Measurements from ENCODE around the gene LRCH4. TPM values are rescaled to one million over a fixed set of nuclear protein-coding genes. Genes with fewer than 3 reads are reported as not detected.

Gene LRCH4
- total and polyA plus RNA-seq, 2 of the 13 experiments (the other 11 are each of a cell fraction or from before 2014, with no cell fraction given), result 7.0 to 9.3 TPM

- TF ChIP-seq HNF1A (IDR thresholded peaks at IDR 0.05; ENCODE audit: low read depth), result peak; percentile 17; the same call in 1 of the 2 replicates
- 0 out of 2 replicates have a peak, but pooled peaks have one; percentile 21 for TF ChIP-seq HNF1A (CRISPR knock-in tag; IDR thresholded peaks at IDR 0.05; ENCODE audit: borderline replicate concordance)
- TF ChIP-seq ZNF607 (CRISPR knock-in tag; IDR thresholded peaks at IDR 0.05; ENCODE audit: borderline replicate concordance), result peak; percentile 66; the same call in 1 of the 2 replicates
- no peak for TF ChIP-seq GTF3A (CRISPR knock-in tag; conservative IDR thresholded peaks at IDR 0.05)
- TF ChIP-seq, protein P1, sequence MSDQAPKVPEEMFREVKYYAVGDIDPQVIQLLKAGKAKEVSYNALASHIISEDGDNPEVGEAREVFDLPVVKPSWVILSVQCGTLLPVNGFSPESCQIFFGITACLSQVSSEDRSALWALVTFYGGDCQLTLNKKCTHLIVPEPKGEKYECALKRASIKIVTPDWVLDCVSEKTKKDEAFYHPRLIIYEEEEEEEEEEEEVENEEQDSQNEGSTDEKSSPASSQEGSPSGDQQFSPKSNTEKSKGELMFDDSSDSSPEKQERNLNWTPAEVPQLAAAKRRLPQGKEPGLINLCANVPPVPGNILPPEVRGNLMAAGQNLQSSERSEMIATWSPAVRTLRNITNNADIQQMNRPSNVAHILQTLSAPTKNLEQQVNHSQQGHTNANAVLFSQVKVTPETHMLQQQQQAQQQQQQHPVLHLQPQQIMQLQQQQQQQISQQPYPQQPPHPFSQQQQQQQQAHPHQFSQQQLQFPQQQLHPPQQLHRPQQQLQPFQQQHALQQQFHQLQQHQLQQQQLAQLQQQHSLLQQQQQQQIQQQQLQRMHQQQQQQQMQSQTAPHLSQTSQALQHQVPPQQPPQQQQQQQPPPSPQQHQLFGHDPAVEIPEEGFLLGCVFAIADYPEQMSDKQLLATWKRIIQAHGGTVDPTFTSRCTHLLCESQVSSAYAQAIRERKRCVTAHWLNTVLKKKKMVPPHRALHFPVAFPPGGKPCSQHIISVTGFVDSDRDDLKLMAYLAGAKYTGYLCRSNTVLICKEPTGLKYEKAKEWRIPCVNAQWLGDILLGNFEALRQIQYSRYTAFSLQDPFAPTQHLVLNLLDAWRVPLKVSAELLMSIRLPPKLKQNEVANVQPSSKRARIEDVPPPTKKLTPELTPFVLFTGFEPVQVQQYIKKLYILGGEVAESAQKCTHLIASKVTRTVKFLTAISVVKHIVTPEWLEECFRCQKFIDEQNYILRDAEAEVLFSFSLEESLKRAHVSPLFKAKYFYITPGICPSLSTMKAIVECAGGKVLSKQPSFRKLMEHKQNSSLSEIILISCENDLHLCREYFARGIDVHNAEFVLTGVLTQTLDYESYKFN (CRISPR knock-in tag; conservative IDR thresholded peaks at IDR 0.05), result 0 out of 2 replicates have a peak, but pooled peaks have one; percentile 15
- TF ChIP-seq ARHGAP35 (CRISPR knock-in tag; IDR thresholded peaks at IDR 0.05; ENCODE audit: borderline replicate concordance), result peak; percentile 65
- TF ChIP-seq IRX3 (CRISPR knock-in tag; IDR thresholded peaks at IDR 0.05; ENCODE audit: borderline replicate concordance, low read depth), result peak; percentile 79; the same call in 1 of the 2 replicates
- no peak for TF ChIP-seq RARG (CRISPR knock-in tag; IDR thresholded peaks at IDR 0.05; ENCODE audit: low read depth)
- TF ChIP-seq TEAD3 (CRISPR knock-in tag; optimal IDR thresholded peaks at IDR 0.05; ENCODE audit: borderline replicate concordance), result no peak
- TF ChIP-seq TFAP4 (IDR thresholded peaks at IDR 0.05; ENCODE audit: borderline replicate concordance, low read depth), result peak; percentile 25; the same call in 1 of the 2 replicates
- TF ChIP-seq ZNF12 (CRISPR knock-in tag; IDR thresholded peaks at IDR 0.05), result no peak
- peak; percentile 83; the same call in 1 of the 2 replicates for TF ChIP-seq BORCS8-MEF2B (CRISPR knock-in tag; IDR thresholded peaks at IDR 0.05)
- TF ChIP-seq ZNF883 (CRISPR knock-in tag; IDR thresholded peaks at IDR 0.05; ENCODE audit: not compliant biosample characterization), result peak; percentile 65
- TF ChIP-seq NBN (conservative IDR thresholded peaks at IDR 0.05), result no peak
- TF ChIP-seq ZNF296 (CRISPR knock-in tag; conservative IDR thresholded peaks at IDR 0.05), result no peak; the same call in 1 of the 2 replicates
- no peak for TF ChIP-seq ZSCAN29 (CRISPR knock-in tag; conservative IDR thresholded peaks at IDR 0.05)
- no peak; the same call in 1 of the 2 replicates for TF ChIP-seq ZNF558 (CRISPR knock-in tag; IDR thresholded peaks at IDR 0.05; ENCODE audit: borderline replicate concordance)
- no peak for TF ChIP-seq JUN (CRISPR knock-in tag; IDR thresholded peaks at IDR 0.05)
Measured at GRCh38 chr7:100538654-100539435, 47.1 kb downstream of the LRCH4 start, which contains the start of gene AGFG2 (continued).

All from HepG2 (cell line).